Measurements from ENCODE around the gene USP28.

USP28 gene

GRCh38 chr11:113876798-113877669 is 1.7 kb upstream of the USP28 start:
- DNase-seq = no peak

- DNase-seq = no peak
These were observed 864 bp upstream of the USP28 start for GRCh38 chr11:113876074-113876797.

GRCh38 chr11:113874581-113875233 is 665 bp downstream of the USP28 start:
- no peak for DNase-seq

- DNase-seq = no peak
These were observed 1.3 kb downstream of the USP28 start for GRCh38 chr11:113874096-113874495.

- DNase-seq = no peak
These were observed 2.1 kb downstream of the USP28 start for GRCh38 chr11:113873236-113873626.

GRCh38 chr11:113871336-113871735 is 4.0 kb downstream of the USP28 start:
- no peak for DNase-seq

GRCh38 chr11:113867843-113868503 is 7.4 kb downstream of the USP28 start:
- no peak for DNase-seq

- DNase-seq = no peak
These were observed 9.5 kb downstream of the USP28 start for GRCh38 chr11:113865873-113866272.

- DNase-seq = no peak
These were observed 11.0 kb downstream of the USP28 start for GRCh38 chr11:113864410-113864809.

GRCh38 chr11:113862435-113862834 is 12.9 kb downstream of the USP28 start:
- no peak for DNase-seq

- DNase-seq = no peak
These were observed 15.7 kb downstream of the USP28 start for GRCh38 chr11:113859665-113860064.

GRCh38 chr11:113856966-113857759 is 18.2 kb downstream of the USP28 start:
- no peak for DNase-seq

GRCh38 chr11:113855803-113856202 is 19.6 kb downstream of the USP28 start:
- DNase-seq = no peak

GRCh38 chr11:113850188-113850587 is 25.2 kb downstream of the USP28 start:
- no peak for DNase-seq

GRCh38 chr11:113849713-113850112 is 25.7 kb downstream of the USP28 start:
- no peak for DNase-seq

- DNase-seq = no peak
These were observed 27.8 kb downstream of the USP28 start for GRCh38 chr11:113847580-113847979.

- DNase-seq = no peak
These were observed 28.3 kb downstream of the USP28 start for GRCh38 chr11:113847111-113847510.

GRCh38 chr11:113841691-113842090 is 33.7 kb downstream of the USP28 start:
- DNase-seq = no peak

GRCh38 chr11:113840932-113841664 is 34.3 kb downstream of the USP28 start:
- DNase-seq = no peak

- no peak for DNase-seq
These were observed 35.5 kb downstream of the USP28 start for GRCh38 chr11:113839842-113840241.

GRCh38 chr11:113838005-113838404 is 37.4 kb downstream of the USP28 start:
- no peak for DNase-seq

GRCh38 chr11:113835306-113835705 is 40.1 kb downstream of the USP28 start:
- DNase-seq = no peak
